ENCODE results near the gene UGT8. TPM values are rescaled to one million over a fixed set of nuclear protein-coding genes. Genes with fewer than 3 reads are reported as not detected.

Gene UGT8
- total RNA-seq, 3 donors from 2014 or later, result 21.7 to 66.8 (median 51.7) TPM

DNA sequence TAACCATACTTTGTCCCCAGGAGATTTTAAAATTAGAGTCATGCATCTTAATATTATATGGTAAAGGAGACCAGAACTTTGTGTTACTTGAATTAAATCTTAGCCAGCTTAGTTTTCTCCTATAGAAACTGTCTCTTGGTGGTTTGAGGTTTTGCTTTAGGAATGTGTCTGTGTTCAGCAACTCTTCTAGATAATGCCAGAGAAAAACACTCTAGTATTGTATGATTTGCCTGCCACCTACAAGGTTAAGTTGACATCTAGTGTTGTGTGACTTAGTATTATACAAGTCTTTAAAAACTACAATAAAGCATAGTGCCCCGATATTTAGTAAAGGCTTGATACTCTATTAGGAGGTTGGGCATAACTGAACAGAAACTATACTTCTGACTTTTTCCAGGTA lies 2.1 kb downstream of the UGT8 start:
- intact Hi-C loops (cut with DNase I, micrococcal nuclease), result no loop called here
- peaks cover 13% of the 10 kb centered on the region for H3K4me1 ChIP-seq (ENCODE audit: low read depth)
- no peaks in the 10 kb centered on the region for H3K36me3 ChIP-seq (ENCODE audit: low read depth)
- TF ChIP-seq, protein P1, sequence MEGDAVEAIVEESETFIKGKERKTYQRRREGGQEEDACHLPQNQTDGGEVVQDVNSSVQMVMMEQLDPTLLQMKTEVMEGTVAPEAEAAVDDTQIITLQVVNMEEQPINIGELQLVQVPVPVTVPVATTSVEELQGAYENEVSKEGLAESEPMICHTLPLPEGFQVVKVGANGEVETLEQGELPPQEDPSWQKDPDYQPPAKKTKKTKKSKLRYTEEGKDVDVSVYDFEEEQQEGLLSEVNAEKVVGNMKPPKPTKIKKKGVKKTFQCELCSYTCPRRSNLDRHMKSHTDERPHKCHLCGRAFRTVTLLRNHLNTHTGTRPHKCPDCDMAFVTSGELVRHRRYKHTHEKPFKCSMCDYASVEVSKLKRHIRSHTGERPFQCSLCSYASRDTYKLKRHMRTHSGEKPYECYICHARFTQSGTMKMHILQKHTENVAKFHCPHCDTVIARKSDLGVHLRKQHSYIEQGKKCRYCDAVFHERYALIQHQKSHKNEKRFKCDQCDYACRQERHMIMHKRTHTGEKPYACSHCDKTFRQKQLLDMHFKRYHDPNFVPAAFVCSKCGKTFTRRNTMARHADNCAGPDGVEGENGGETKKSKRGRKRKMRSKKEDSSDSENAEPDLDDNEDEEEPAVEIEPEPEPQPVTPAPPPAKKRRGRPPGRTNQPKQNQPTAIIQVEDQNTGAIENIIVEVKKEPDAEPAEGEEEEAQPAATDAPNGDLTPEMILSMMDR (IDR thresholded peaks at IDR 0.05), result no peak
- no peak for DNase-seq
- H3K9me3 ChIP-seq, result no peaks in the 10 kb centered on the region
- no peak for ATAC-seq
- H3K4me3 ChIP-seq, result no peak overlapping the region

DNA sequence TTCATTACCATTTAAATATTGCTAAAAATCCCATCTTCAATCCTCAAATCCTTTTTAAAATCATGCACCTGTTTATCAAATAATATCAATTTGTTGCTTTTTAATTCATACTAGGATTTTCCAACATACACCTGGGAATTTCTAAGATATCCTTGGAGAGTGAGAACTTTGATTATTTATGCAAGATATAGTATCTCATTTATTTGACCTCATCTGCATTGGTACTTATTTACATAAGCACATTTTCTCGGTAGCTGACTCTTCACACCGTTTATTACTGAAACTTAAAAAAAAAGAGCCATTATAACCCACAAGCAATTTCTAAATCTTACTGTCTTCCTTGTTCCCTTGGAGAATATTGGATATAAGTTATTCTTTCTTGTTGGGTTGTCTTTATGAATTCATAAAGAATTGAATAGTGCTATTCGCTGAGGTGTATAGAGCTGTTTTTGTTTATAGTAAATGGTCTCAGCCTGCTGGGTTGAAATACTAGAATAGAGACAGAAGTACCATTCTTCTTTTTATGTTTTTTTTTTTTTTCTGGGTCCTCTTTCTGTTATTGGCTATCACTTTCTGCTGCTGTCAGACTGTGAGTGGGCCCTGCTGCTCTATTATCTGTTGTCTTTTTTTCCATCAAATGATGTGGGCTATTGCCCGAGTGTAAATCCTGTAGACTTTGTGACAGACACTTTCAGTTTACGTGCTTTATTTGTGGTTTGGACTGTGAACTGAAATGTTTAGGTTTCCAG lies 2.9 kb downstream of the UGT8 start:
- ATAC-seq, result no peak
- no peak for DNase-seq
- TF ChIP-seq, protein P1 (IDR thresholded peaks at IDR 0.05), result no peak
- Histone ChIP-seq H3K4me3 (no peak overlapping the region), H3K9me3 (no peaks in the 10 kb centered on the region), H3K4me1 (ENCODE audit: low read depth) (peaks cover 19% of the 10 kb centered on the region), H3K36me3 (ENCODE audit: low read depth) (no peaks in the 10 kb centered on the region)
- intact Hi-C loops (cut with DNase I, micrococcal nuclease), result no loop called here

DNA sequence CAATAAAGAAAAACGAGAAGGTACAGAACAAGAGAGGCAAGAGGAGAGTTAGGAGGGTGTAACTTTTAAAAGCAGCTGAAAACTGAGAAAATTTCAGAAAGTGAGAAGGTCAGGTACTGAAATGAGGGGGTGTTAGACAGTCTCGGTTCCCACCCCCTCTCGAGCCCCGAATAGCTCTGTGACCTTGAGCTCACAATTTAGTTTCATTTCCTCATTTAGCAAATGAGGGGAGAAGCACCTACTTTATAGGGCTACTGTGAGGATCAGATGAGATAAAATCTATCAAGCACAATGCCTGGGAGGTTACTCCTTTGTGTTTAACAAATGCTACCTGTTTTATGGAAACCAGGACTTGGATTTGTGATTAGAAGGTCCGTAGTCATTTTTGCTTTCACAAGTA lies 4.9 kb downstream of the UGT8 start:
- ATAC-seq, result peak; percentile 16
- TF ChIP-seq, protein P1 (IDR thresholded peaks at IDR 0.05), result no peak
- Histone ChIP-seq H3K4me3 (no peak overlapping the region), H3K4me1 (ENCODE audit: low read depth) (peaks cover 27% of the 10 kb centered on the region), H3K36me3 (ENCODE audit: low read depth) (no peaks in the 10 kb centered on the region), H3K9me3 (no peaks in the 10 kb centered on the region)
- no peak for DNase-seq
- intact Hi-C loops (cut with DNase I, micrococcal nuclease), result no loop called here

DNA sequence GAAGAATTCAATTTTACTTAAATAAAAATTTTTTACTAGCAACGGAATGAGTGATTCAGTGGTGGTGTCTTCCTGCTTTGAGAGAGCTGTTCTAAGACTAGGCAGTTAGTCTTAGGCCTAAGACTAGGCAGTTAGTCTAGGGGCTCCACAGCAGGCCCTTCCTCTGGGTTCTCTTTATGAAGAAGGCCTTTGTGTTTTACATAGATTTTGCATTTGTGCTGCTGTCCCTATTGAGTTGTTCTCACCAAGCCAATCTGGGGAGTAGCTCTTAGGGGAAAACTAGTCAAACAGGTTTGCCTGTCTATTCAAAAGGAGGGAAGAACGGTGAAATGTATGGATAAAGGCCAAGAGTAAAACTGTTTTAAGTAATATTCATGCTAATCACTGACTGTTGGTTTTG lies 7.6 kb downstream of the UGT8 start:
- H3K9me3 ChIP-seq, result no peaks in the 10 kb centered on the region
- peaks cover 25% of the 10 kb centered on the region for H3K4me1 ChIP-seq (ENCODE audit: low read depth)
- no peaks in the 10 kb centered on the region for H3K36me3 ChIP-seq (ENCODE audit: low read depth)
- TF ChIP-seq, protein P1 (IDR thresholded peaks at IDR 0.05), result no peak
- DNase-seq (no peak), ATAC-seq (peak; percentile 76)
- no peak overlapping the region for H3K4me3 ChIP-seq
- intact Hi-C loops (cut with DNase I, micrococcal nuclease), result no loop called here

DNA sequence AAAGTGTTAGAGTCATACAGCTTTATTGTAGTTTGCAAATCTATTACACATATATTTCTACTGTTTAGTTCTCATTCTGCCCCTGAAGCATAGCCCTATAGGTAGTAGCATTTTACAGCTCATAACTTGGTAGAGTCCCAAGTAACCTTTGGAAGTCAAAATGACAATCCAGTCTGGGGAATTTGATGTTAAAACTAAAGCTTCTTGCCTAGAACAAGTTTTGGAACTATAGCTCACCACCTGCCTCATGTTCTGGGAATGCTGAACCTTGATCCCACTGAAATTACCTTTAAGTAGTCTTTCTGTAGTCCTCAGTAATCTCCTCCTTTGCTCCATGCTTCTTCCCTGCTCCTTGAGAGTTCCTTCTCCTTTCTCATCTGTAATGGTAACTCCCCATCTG lies 8.4 kb downstream of the UGT8 start:
- peaks cover 20% of the 10 kb centered on the region for H3K4me1 ChIP-seq (ENCODE audit: low read depth)
- intact Hi-C loops (cut with DNase I, micrococcal nuclease), result no loop called here
- TF ChIP-seq, protein P1 (IDR thresholded peaks at IDR 0.05), result no peak
- ATAC-seq (peak; percentile 75), DNase-seq (no peak)
- no peak overlapping the region for H3K4me3 ChIP-seq
- no peaks in the 10 kb centered on the region for H3K36me3 ChIP-seq (ENCODE audit: low read depth)
- no peaks in the 10 kb centered on the region for H3K9me3 ChIP-seq

Data from mucosa of descending colon (tissue), 3 donors.